IMR-90 (cell line): Measurements from ENCODE around the gene IP6K3. TPM values are rescaled to one million over a fixed set of nuclear protein-coding genes. Genes with fewer than 3 reads are reported as not detected.

Experiments used
- ATAC-seq: fragments of 200-7000 bp; cut with Tn5 transposase; 2 replicates; pipeline ENCODE4 v1.9.1; 2020; ENCODE audit warnings: low read depth, mild to moderate bottlenecking, moderate library complexity
- BruUV-seq: library from RNA; stranded (reverse); fragments of 400-500 nt; replicated peaks from 2 replicates; lab custom pipeline; 2021; lab: Mats Ljungman, UMichigan
- CTCF ChIA-PET: fragments of 300-600 bp; formaldehyde crosslinking; extraction: SDS; loops from one replicate; lab custom pipeline; 2021; ENCODE audit warnings: antibody characterized with exemption; lab: Yijun Ruan, JAX
- POLR2A ChIA-PET: fragments of 300-600 bp; sonication (Branson Sonifier 250); formaldehyde crosslinking; loops from one replicate; lab custom pipeline; 2022; ENCODE audit warnings: antibody characterized with exemption; ENCODE audit not compliant: unreplicated experiment; lab: Charles Lee
- DNase-seq: peaks from one replicate; pipeline ENCODE4 v3.0.0; 2013
- H2AFZ ChIP-seq: replicated peaks from 2 replicates; pipeline ENCODE3; 2013; ENCODE audit warnings: low read length, mild to moderate bottlenecking; ENCODE audit not compliant: poor library complexity
- H2AK5ac ChIP-seq: 2 replicates; pipeline ENCODE4 v1.6.1; 2013; ENCODE audit warnings: low read depth, low read length, inconsistent platforms
- H2AK9ac ChIP-seq: replicated peaks from 2 replicates; pipeline ENCODE3; 2013; ENCODE audit warnings: mild to moderate bottlenecking, low read depth, low read length, moderate library complexity; ENCODE audit not compliant: poor library complexity
- H2BK120ac ChIP-seq: 2 replicates; pipeline ENCODE4 v1.6.1; 2013; ENCODE audit warnings: low read depth, low read length, inconsistent platforms
- H2BK15ac ChIP-seq: 3 replicates; pipeline ENCODE4 v1.6.1; 2013; ENCODE audit warnings: low read depth, low read length, inconsistent platforms
- H2BK20ac ChIP-seq: 2 replicates; pipeline ENCODE4 v1.6.1; 2013; ENCODE audit warnings: low read depth, mild to moderate bottlenecking, inconsistent platforms, low read length, moderate library complexity
- H2BK5ac ChIP-seq: 2 replicates; pipeline ENCODE4 v1.6.1; 2013; ENCODE audit warnings: mild to moderate bottlenecking, low read depth, low read length, inconsistent platforms; ENCODE audit not compliant: poor library complexity, severe bottlenecking
- H3K14ac ChIP-seq: replicated peaks from 2 replicates; pipeline ENCODE4 v1.6.1; 2013; ENCODE audit warnings: low read depth, low read length, inconsistent platforms
- H3K18ac ChIP-seq: 2 replicates; pipeline ENCODE4 v1.6.1; 2013; ENCODE audit warnings: low read depth, low read length, control low read depth
- H3K23ac ChIP-seq: 2 replicates; pipeline ENCODE4 v1.6.1; 2013; ENCODE audit warnings: low read depth, low read length, inconsistent platforms
- H3K27ac ChIP-seq: 2 replicates; pipeline ENCODE4 v1.5.1; 2013; ENCODE audit warnings: mild to moderate bottlenecking, control low read depth, low read length; ENCODE audit not compliant: insufficient read depth
- H3K27me3 ChIP-seq: 2 replicates; pipeline ENCODE4 v1.6.1; 2013; ENCODE audit warnings: low read length; ENCODE audit not compliant: control insufficient read depth, insufficient read depth
- H3K36me3 ChIP-seq: 2 replicates; pipeline ENCODE4 v1.6.1; 2013; ENCODE audit warnings: low read length, mixed read lengths; ENCODE audit not compliant: control insufficient read depth, insufficient read depth
- H3K4ac ChIP-seq: 2 replicates; pipeline ENCODE4 v1.6.1; 2013; ENCODE audit warnings: low read depth, low read length, inconsistent platforms
- H3K4me1 ChIP-seq: 2 replicates; pipeline ENCODE4 v1.6.1; 2013; ENCODE audit warnings: low read length, mixed read lengths; ENCODE audit not compliant: control insufficient read depth, insufficient read depth
- H3K4me2 ChIP-seq: 2 replicates; pipeline ENCODE4 v1.6.1; 2013; ENCODE audit warnings: low read depth, mild to moderate bottlenecking, control low read depth, low read length, moderate library complexity
- H3K4me3 ChIP-seq: 2 replicates; pipeline ENCODE4 v1.5.1; 2013; ENCODE audit warnings: low read depth, mild to moderate bottlenecking, control low read depth, low read length, moderate library complexity; ENCODE audit not compliant: insufficient read depth
- H3K56ac ChIP-seq: 2 replicates; pipeline ENCODE4 v1.6.1; 2013; ENCODE audit warnings: low read length, inconsistent platforms; ENCODE audit not compliant: insufficient read depth; ENCODE audit errors: extremely low read depth
- H3K79me1 ChIP-seq, 2 experiments: 2 replicates each; pipeline ENCODE4 v1.6.1; 2013; ENCODE audit warnings: low read length in 2 of 2, inconsistent platforms in 1 of 2, low read depth in 1 of 2
- H3K9ac ChIP-seq: 2 replicates; pipeline ENCODE4 v1.6.1; 2013; ENCODE audit warnings: low read depth, low read length, control low read depth
- H3K9me1 ChIP-seq: 2 replicates; pipeline ENCODE4 v1.6.1; 2013; ENCODE audit warnings: low read length, inconsistent platforms; ENCODE audit not compliant: insufficient read depth
- H3K9me3 ChIP-seq: 2 replicates; pipeline ENCODE4 v1.6.1; 2013; ENCODE audit warnings: low read length; ENCODE audit not compliant: control insufficient read depth, insufficient read depth
- H4K20me1 ChIP-seq: 2 replicates; pipeline ENCODE4 v1.6.1; 2013; ENCODE audit warnings: low read length, inconsistent platforms; ENCODE audit not compliant: insufficient read depth
- H4K5ac ChIP-seq: 2 replicates; pipeline ENCODE4 v1.6.1; 2013; ENCODE audit warnings: mild to moderate bottlenecking, low read depth, low read length, control low read depth
- H4K8ac ChIP-seq, 2 experiments: 2 replicates each; pipeline ENCODE4 v1.6.1; 2013; ENCODE audit warnings: low read depth in 2 of 2, low read length in 2 of 2, control low read depth in 1 of 2, inconsistent platforms in 1 of 2
- H4K91ac ChIP-seq: 2 replicates; pipeline ENCODE4 v1.6.1; 2013; ENCODE audit warnings: low read depth, low read length, inconsistent platforms; ENCODE audit not compliant: insufficient read depth
- SMC3 ChIP-seq: fragments of 150-350 bp; IDR thresholded peaks from 2 replicates; pipeline ENCODE4 v1.6.1; 2016; ENCODE audit warnings: low read depth, mild to moderate bottlenecking, antibody characterized with exemption, low read length, moderate library complexity
- WGBS, 2 experiments: methylation state at CpG; one replicate each; pipeline versions ENCODE4 v1.1.5 to v1.1.7; 2013; ENCODE audit warnings: missing lambda C conversion rate in 2 of 2; ENCODE audit not compliant: insufficient read length in 1 of 2; ENCODE audit errors: extremely low coverage in 2 of 2; 5-methylcytosine and 5-hydroxymethylcytosine counted together
- dilution Hi-C: fragments of 300-500 bp; cut with HindIII; formaldehyde crosslinking; loops from one replicate; pipeline ENCODE4 v1.14.3; 2018; ENCODE audit warnings: low sequenced_read_pairs; ENCODE audit not compliant: unreplicated experiment
- in situ Hi-C: fragments of 300-500 bp; cut with MboI; formaldehyde crosslinking; loops from 3 replicates; pipeline ENCODE4 v1.14.3; 2019; ENCODE audit warnings: low sequenced_read_pairs, inconsistent platforms, mixed read lengths
- intact Hi-C: fragments of 100-400 bp; cut with micrococcal nuclease; formaldehyde crosslinking; loops from 2 replicates; pipeline ENCODE4 v1.10.0; 2022
- polyA plus RNA-seq, 3 experiments: library from polyadenylated mRNA; depleted of rRNA; stranded (reverse); fragments of >200 nt; gene quantifications; 2 replicates each; pipeline ENCODE4 v1.2.3, GENCODE V29; 2012; ENCODE audit warnings: low replicate concordance in 1 of 3
- total RNA-seq: library from RNA; depleted of rRNA; stranded (reverse); fragments of >200 nt; gene quantifications from 2 replicates; pipeline ENCODE4 v1.2.3, GENCODE V29; 2012

The IP6K3 gene
- total and polyA plus RNA-seq, 2 of the 4 experiments (the other 2 are of a cell fraction): 0.18 to 0.51 TPM

- dilution Hi-C loops (no loop called here), intact Hi-C loops (loop anchor here (10.0 kb wide), 1 partner anchor 222 kb away; the partner anchor contains the start of gene ZBTB9), in situ Hi-C loops (no loop called here)
- H3K79me1 ChIP-seq: no peaks in the 10 kb centered on the region
- no peak overlapping the region; a peak in 1 of 4 replicates for H4K8ac ChIP-seq
- no peak overlapping the region for H2BK20ac ChIP-seq
- peak overlapping the region; percentile 8 for H2AFZ ChIP-seq
- 0 out of 2 replicates have a peak overlapping the region, but pooled peaks have one; percentile 45 for H3K14ac ChIP-seq
- no peak overlapping the region for H4K5ac ChIP-seq
- H3K4me2 ChIP-seq: no peak overlapping the region
- ChIA-PET CTCF (interaction anchor here (1.2 kb wide), 1 partner anchor 35 kb away, joined by 3 read pairs; the partner anchor contains the start of gene UQCC2), POLR2A (no interaction called here)
- WGBS, 2 experiments: 80% methylated on average over 4 of the region's 15 CpGs; no CpG with 5 or more reads in 1 of the 2 experiments
- H3K4me1 ChIP-seq: peaks cover 21% of the 10 kb centered on the region
- no peak for DNase-seq
- peak overlapping the region; percentile 37 for H2AK9ac ChIP-seq
- BruUV-seq: no TSS peak
- H3K4me3 ChIP-seq: no peak overlapping the region
- no peak for TF ChIP-seq SMC3
- H3K18ac ChIP-seq: peak overlapping the region; percentile 27; the same call in 1 of the 2 replicates
- no peak for ATAC-seq
- no peak overlapping the region for H3K56ac ChIP-seq
- no peaks in the 10 kb centered on the region for H3K27me3 ChIP-seq
- H2AK5ac ChIP-seq: peak overlapping the region; percentile 3; the same call in 1 of the 2 replicates
- 0 out of 2 replicates have a peak overlapping the region, but pooled peaks have one; percentile 29 for H4K91ac ChIP-seq
- no peak overlapping the region; the same call in 2 of the 3 replicates for H2BK15ac ChIP-seq
- H3K9me1 ChIP-seq: peaks cover 21% of the 10 kb centered on the region
- H4K20me1 ChIP-seq: no peaks in the 10 kb centered on the region
- no peak overlapping the region for H3K27ac ChIP-seq
- peak overlapping the region; percentile 1 for H3K4ac ChIP-seq
- no peak overlapping the region for H3K23ac ChIP-seq
- no peaks in the 10 kb centered on the region for H3K36me3 ChIP-seq
- no peaks in the 10 kb centered on the region for H3K9me3 ChIP-seq
- H2BK120ac ChIP-seq: peak overlapping the region; percentile 7; the same call in 1 of the 2 replicates
- H2BK5ac ChIP-seq: no peak overlapping the region
- H3K9ac ChIP-seq: no peak overlapping the region
Measured at GRCh38 chr6:33676416-33677142, 70.1 kb downstream of the IP6K3 start.
